Stimulated activated CD8-positive, alpha-beta memory T cell treated with anti-CD3 and anti-CD28 coated beads, Interleukin-15, amount 100 ng/mL, for 4 hours (primary cell): ENCODE data around the gene PLEKHB1.
"Not testable (repeated sequence)": the region's sequence is repeated elsewhere in the genome, so short reads cannot be mapped to it uniquely, and the experiment has no call there.

Experiments used
- DNase-seq, 2 donors: peaks; one replicate each; pipeline ENCODE4 v3.0.0-alpha.2; 2020; ENCODE audit warnings: low read depth in 2 of 2

The PLEKHB1 gene

DNA sequence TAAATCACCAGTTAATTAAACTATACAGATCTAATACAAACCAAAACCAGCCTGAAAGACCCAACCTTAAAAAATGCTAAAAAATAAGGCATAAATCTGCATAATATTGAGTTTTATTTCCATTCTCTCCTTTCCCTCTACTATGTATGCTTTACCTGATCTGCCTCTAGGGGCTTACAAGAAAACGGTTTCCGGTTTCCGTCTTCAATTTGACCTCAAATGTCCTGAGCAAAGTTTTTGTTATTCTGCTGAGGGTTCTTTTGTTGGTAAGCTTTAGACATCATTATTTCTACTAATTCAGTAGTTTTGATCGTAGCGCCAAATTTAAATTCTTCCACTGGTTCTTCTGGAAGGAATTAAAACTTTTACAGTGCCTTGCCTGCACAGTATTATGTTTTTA lies 30.2 kb downstream of the PLEKHB1 start:
- DNase-seq, result not testable (repeated sequence)

DNA sequence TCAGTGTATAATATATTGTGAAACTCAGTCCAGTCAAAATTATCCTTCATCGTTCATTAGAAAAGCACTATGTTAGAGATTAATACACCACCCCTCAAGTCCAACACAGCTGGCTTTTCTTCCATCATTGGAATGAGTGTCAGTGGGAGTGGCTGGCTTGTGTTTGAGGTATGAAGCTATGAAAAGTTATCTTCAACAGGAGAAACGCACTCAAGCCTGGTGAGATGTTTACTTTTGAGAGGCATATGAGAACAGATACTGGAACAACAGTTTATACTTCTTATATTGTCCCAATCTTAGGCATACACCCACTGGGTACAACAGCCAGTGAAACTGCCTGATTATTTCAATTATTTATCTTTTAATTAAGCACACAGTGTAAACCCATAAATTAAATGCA lies 34.3 kb downstream of the PLEKHB1 start:
- DNase-seq, result no peak

DNA sequence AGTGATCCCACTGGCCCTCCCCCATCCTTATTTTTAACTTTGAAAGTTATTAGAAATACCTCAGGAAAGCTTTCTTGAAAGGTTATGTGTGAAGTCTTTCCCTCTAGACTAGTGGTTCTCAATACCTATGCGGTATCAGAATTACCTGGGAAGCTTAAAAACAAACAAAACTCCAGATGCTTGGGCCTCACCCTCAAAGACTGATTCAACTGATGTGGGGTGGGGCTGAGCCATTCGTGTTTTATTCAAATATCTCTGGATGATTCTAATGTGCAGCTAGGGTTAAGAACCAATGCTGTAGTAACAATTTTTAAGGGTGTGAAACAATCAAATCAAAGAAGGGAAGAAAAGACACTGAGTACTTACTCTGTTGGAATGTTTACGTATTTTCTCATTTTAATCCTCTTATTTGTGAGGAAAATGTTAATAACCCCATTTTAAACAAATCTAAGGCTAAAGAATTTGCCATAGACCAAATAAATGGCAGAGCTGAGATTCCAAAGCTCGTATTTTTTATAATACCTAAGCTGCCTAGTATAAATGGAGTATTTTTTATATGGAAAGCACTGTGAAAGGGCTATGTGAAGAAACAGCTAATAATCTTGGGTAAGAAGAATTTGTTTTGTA lies 47.6 kb downstream of the PLEKHB1 start:
- no peak for DNase-seq

DNA sequence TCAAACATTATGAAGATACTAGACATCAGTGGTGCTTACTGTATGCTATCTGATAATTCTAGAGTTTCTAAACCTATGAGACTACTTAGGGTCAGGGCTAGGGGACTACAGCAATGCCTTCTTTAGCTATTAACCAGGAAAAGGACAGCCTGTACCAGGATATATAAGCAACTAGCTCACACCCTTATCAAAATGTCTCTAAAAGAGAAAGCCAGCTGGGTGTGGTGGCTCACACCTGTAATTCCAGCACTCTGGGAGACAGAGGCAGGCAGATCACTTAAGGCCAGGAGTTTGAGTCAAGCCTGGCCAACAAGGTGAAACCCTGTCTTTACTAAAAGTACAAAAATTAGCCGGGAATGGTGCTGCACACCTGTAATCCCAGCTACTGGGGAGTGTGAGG lies 58.7 kb downstream of the PLEKHB1 start:
- DNase-seq, result no peak

DNA sequence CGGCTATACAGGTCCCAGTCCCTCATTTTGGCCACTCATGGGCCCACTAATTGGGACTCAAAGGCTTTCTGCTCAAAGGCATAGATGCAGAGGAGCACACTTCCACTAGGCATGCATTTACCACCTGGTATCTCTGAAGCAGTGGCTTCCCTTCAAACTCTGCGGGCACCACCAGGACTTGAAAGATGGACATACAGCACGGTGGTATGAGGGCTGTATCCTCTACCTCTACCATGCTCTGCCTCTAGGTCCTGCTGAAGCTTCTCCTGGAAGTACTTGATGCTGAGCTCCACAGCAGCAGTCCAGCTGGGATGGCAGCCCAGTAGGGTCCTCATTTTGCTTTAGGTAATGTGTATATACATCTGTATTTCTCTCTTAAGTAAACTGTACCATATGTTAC lies 64.6 kb downstream of the PLEKHB1 start:
- DNase-seq, result no peak
